PFSK-1 (cell line): ENCODE data around the gene SRP19.

ENCODE experiments used
- POLR2AphosphoS5 ChIP-seq: IDR thresholded peaks from 2 replicates; pipeline ENCODE4 v1.6.1; 2012; ENCODE audit warnings: low read depth, mild to moderate bottlenecking, control low read depth, low read length, moderate library complexity
- TAF1 ChIP-seq: IDR thresholded peaks from 2 replicates; pipeline ENCODE4 v1.6.1; 2012; ENCODE audit warnings: low read length, control low read depth, borderline replicate concordance; ENCODE audit not compliant: insufficient read depth

- no peak for TF ChIP-seq POLR2AphosphoS5
- no peak for TF ChIP-seq TAF1
These were observed 25.9 kb downstream of the SRP19 start for GRCh38 chr5:112886975-112887374.
